Measurements from ENCODE around the gene PEX7.
"Not testable (repeated sequence)": the region's sequence is repeated elsewhere in the genome, so short reads cannot be mapped to it uniquely, and the experiment has no call there.

Gene PEX7

DNA sequence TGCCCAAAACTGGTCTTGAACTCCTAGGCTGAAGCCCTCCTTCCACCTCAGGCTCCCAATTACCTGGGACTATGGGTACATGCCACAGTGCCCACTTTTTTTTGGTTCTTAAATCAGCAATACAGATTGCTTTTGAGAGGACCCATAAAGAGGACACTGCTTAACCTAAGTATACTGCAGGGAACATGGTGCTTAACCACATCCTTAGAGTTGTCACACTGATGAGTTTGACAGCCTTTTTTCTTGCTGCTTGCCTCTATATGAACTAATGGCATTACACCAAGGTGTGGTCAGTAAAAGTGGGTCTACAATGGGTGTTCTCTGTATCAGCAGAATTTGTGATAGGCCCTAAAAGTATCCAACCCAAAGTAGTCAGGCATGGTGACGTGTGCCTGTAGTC, 92.6 kb downstream of the PEX7 start:
- FAIRE-seq, result no peak

DNA sequence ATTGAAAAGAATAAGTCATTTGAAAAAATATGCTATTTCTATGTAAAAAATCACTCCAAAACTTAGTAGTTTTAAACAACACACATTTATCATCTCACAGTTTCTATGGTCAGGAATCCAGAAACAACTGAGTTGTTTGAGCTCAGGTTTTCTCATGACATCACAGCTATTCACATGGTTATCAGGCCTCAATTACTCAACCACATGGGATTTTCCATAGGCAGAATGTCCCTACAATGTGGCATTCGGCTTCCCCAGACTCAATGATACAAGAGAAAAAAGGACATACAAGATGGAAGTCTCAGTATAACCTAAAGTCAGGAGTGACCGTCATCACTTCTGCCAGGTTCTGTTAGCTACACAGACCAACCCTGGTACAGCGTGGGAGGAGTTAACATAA, 96.3 kb downstream of the PEX7 start:
- no peak for FAIRE-seq

DNA sequence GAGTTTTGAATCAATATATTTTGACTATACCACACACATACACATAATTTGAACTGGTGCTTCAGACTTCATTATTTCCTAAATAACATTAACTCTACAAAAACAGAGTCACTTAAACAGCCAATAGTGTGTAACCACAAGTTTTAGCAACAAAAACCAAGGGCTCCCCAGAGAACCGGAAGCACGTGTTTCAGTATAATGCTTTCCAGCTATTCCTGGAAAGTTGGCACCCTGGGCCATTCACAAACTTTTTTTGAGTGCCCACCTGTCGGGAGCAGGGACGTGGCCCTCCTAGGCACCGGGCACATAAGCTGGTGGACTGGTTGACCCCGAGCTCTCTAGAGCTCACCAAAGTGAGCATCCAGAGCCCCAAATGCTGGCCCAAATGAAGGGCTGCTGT, 97.8 kb downstream of the PEX7 start:
- no peak for FAIRE-seq

- FAIRE-seq, result no peak
Measured at GRCh38 chr6:136920671-136921380, 98.4 kb downstream of the PEX7 start.

- FAIRE-seq, result no peak
Measured at GRCh38 chr6:136921381-136921935, 99.1 kb downstream of the PEX7 start.

DNA sequence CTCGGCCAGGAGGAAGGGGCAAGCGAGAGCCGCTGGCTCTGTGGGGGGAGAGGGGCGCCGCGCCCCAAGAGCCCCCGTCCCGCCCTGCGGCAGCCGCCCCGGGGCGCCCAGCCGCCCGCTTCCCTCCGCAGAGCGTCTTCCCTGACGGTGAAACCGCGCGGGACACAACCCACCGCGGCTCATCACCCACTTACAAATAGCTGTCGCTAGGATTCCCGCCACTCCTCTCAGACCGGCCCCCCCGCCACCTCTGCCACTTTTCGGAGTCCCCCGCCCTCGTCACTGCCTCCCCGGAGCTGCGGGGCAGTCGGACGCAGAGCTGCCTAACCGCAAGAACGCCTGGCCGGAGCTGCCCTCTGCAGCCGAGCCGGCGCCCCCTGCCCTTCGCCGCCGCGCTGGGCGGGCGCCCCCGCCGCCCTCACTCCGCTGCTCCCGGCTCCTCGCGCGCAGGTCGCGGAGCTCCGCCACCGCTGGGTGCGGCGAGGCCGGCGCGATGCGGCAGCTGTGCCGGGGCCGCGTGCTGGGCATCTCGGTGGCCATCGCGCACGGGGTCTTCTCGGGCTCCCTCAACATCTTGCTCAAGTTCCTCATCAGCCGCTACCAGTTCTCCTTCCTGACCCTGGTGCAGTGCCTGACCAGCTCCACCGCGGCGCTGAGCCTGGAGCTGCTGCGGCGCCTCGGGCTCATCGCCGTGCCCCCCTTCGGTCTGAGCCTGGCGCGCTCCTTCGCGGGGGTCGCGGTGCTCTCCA, 99.7 kb downstream of the PEX7 start, which contains the start of gene SLC35D3:
SLC35D3 (plus strand) TSS at position 366 of the 749 bp plus-strand sequence; CDS start at position 494, 128 bp downstream.
- no peak for FAIRE-seq

- FAIRE-seq, result no peak
Measured at GRCh38 chr6:136922685-136923006, 100.3 kb downstream of the PEX7 start.

DNA sequence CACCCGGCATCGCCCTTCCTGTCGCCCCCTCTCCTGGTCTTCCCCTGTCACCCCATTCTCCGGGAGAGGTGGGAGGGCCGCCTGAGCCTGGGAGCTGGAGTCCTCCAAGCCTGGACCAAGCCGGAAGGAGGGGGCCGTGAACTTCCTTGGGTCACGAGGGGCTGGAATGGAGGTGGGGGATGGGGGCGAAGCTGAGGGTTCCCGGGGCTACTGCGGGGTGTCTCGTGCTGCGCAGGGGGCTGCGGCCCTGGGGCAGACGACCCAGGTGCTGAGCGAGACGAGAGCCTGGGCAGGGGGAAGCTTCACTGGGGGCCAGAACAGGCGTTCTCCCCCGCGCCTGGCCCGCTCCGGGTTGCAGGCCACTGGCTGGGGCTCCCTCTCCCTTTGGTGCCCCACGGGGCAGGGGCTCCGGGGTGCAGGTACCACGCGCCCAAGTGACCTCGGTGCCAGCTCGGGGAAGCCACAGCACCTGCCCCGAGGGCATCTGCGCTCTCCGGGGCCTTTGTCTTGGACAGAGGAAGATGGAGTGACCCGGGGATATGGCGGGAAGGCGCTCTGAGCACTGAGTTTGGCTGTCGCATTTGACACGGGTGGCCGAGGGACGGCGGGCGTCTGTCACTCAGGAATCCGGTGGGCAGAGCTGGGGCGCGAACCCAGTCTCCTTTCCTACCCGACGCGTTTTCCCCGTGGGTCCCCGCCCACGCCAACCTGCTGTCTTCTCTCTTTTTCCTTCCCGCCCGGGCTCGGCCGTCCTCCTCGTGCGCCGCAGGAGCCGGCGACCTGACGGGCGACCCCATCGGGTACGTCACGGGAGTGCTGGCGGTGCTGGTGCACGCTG, 100.9 kb downstream of the PEX7 start:
- no peak for FAIRE-seq

DNA sequence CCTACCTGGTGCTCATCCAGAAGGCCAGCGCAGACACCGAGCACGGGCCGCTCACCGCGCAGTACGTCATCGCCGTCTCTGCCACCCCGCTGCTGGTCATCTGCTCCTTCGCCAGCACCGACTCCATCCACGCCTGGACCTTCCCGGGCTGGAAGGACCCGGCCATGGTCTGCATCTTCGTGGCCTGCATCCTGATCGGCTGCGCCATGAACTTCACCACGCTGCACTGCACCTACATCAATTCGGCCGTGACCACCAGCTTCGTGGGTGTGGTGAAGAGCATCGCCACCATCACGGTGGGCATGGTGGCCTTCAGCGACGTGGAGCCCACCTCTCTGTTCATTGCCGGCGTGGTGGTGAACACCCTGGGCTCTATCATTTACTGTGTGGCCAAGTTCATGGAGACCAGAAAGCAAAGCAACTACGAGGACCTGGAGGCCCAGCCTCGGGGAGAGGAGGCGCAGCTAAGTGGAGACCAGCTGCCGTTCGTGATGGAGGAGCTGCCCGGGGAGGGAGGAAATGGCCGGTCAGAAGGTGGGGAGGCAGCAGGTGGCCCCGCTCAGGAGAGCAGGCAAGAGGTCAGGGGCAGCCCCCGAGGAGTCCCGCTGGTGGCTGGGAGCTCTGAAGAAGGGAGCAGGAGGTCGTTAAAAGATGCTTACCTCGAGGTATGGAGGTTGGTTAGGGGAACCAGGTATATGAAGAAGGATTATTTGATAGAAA, 101.7 kb downstream of the PEX7 start:
- FAIRE-seq, result no peak

GRCh38 chr6:136926383-136926782, 104.0 kb downstream of the PEX7 start:
- FAIRE-seq, result no peak

DNA sequence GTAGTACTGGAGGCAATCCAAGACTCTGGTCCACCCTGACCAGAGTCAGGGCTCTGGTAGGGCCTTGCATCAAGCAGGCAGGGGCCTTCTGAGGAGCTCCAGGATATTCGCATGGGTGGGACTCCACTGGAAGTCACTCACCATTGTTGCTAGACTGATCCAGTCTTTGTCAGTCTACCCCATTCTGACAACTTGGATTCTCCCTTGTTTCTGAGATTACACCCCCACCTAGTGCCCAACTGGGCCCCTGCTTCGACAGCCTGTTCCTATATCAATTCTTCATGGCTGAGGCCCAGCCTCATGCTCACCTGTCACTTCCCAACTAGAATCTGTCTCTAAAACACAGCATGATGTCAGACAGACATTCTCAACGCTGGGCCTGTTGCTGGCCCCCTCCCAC, 104.9 kb downstream of the PEX7 start:
- FAIRE-seq, result no peak

DNA sequence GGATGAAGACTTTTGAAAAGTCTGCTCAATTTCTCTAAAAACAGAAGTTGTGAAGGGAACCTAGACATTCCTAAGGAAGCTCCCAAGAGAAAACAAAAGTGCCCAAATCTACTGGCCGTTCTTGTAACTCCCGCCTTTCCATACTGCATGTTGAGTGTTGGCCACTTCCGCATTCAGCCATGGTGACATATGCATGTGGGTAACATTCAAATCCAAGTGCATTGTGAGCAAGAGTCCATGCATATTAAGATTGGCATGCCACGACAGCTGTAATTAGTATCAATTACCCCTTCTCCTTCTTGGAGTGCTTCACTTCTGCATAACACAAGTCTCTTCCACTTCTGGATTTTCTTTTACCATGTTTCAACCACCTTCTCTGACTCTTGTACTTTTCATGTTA, 108.1 kb downstream of the PEX7 start:
- no peak for FAIRE-seq

DNA sequence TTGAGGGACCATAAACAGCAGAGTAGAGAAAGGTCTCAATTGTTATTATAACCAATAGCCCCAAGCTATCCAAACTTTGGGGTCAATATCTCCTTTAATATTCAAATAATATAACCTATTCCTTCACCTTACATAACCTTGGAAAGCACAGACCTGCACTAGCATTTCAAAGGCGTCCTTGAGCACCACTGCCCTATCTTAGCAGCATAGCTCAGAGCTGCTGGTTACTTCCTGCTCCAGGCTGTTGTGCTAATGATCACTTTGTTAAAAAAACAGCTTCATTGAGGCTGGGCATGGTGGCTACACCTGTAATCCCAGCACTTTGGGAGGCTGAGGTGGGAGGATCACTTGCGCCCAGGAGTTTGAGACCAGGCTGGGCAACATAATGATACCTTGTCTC, 110.2 kb downstream of the PEX7 start:
- FAIRE-seq, result no peak

GRCh38 chr6:136945072-136945471, 122.7 kb downstream of the PEX7 start:
- FAIRE-seq, result no peak

GRCh38 chr6:136945711-136946121, 123.3 kb downstream of the PEX7 start:
- FAIRE-seq, result no peak

DNA sequence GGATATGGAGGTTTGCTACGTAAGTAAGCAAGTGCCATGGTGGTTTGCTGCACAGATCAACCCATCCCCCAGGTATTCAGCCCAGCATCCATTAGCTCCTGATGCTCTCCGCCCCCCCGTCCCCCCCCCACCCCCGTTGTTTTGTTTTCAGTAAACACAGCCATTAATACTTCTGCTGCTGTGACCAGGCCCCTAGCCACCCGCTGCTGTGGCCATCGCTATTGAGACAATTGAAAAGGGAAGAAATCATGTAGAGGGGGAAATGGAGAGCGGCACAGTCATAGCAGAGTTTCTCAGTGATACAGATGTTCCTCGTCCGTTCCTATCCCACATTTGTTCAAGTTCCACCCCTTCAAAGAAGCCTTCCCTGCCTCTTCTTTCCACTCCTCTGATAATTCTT, 124.6 kb downstream of the PEX7 start:
- FAIRE-seq, result no peak

DNA sequence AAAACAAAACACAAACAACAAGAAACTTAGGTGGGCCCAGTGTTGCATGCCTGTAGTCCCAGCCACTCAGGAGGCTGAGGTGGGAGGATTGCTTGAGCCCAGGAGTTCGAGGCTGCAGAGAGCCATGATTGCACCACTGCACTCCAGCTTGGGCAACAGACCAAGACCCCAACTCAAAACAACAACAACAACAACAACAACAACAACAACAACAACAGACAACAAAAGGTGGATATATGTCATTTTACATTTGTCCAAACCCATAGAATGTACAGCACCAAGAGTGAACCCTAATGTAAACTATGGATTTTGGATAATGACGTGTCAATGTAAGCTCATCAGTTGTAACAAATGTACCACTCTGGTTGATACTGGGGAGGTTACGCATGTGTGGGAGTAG, 127.6 kb downstream of the PEX7 start:
- FAIRE-seq, result not testable (repeated sequence)

GRCh38 chr6:136950436-136951126, 128.2 kb downstream of the PEX7 start:
- no peak for FAIRE-seq

GRCh38 chr6:136952714-136953260, 130.4 kb downstream of the PEX7 start:
- no peak for FAIRE-seq

DNA sequence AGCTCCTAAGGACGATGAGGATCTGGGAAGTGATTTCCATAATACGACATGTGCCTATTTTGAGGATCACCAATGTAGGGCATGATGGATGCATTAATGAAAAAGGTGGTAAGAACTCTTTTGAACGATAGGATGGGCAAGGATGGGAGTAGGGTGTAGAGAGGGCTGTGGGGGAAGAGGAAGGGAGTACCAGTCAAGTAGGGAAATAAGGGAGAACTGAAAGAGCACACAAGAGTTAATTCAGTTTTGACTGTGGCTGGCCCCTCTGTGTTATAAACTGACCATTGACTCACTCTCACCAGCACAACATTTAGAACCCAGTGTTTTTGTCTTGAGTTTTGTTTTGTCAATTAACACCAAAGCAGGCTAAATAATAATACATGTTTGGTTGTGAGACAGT, 132.7 kb downstream of the PEX7 start:
- no peak for FAIRE-seq
